Activated T-cell treated with anti-CD3 and anti-CD28 coated beads for 24 hours (primary cell): ENCODE results near the gene SYK.
"Not testable (repeated sequence)": the region's sequence is repeated elsewhere in the genome, so short reads cannot be mapped to it uniquely, and the experiment has no call there.

ENCODE experiments used
- DNase-seq: peaks from one replicate; pipeline ENCODE4 v3.0.0-alpha.2; 2020; ENCODE audit warnings: low read depth

SYK gene

GRCh38 chr9:90880669-90881068 lies 79.0 kb downstream of the SYK start:
- DNase-seq = no peak

- no peak for DNase-seq
These were observed 80.0 kb downstream of the SYK start for GRCh38 chr9:90881648-90882047.

GRCh38 chr9:90882991-90883600 lies 81.5 kb downstream of the SYK start:
- DNase-seq = no peak

- DNase-seq = no peak
These were observed 82.0 kb downstream of the SYK start for GRCh38 chr9:90883661-90884060.

GRCh38 chr9:90884178-90884577 lies 82.6 kb downstream of the SYK start:
- DNase-seq = no peak

GRCh38 chr9:90886868-90887267 lies 85.2 kb downstream of the SYK start:
- not testable (repeated sequence) for DNase-seq

GRCh38 chr9:90888941-90889340 lies 87.3 kb downstream of the SYK start:
- DNase-seq = no peak

GRCh38 chr9:90890146-90890810 lies 88.7 kb downstream of the SYK start:
- DNase-seq = no peak

- no peak for DNase-seq
These were observed 89.9 kb downstream of the SYK start for GRCh38 chr9:90891308-90892040.

GRCh38 chr9:90892918-90893317 lies 91.3 kb downstream of the SYK start:
- DNase-seq = no peak

GRCh38 chr9:90893706-90894105 lies 92.1 kb downstream of the SYK start:
- DNase-seq = no peak

- DNase-seq = no peak
These were observed 93.5 kb downstream of the SYK start for GRCh38 chr9:90894986-90895687.

- DNase-seq = no peak
These were observed 94.2 kb downstream of the SYK start for GRCh38 chr9:90895786-90896185.

GRCh38 chr9:90896231-90896630 lies 94.6 kb downstream of the SYK start:
- DNase-seq = no peak

GRCh38 chr9:90898228-90898627 lies 96.6 kb downstream of the SYK start:
- no peak for DNase-seq

GRCh38 chr9:90899287-90899686 lies 97.7 kb downstream of the SYK start:
- DNase-seq = no peak

GRCh38 chr9:90900130-90900529 lies 98.5 kb downstream of the SYK start:
- no peak for DNase-seq

GRCh38 chr9:90901933-90902332 lies 100.3 kb downstream of the SYK start:
- DNase-seq = no peak

- DNase-seq = no peak
These were observed 102.3 kb downstream of the SYK start for GRCh38 chr9:90903766-90904424.

GRCh38 chr9:90904706-90905478 lies 103.3 kb downstream of the SYK start:
- no peak for DNase-seq

GRCh38 chr9:90905822-90906221 lies 104.2 kb downstream of the SYK start:
- no peak for DNase-seq
